SK-N-SH (cell line): ENCODE results near the gene NAPEPLD.

ENCODE experiments used
- CTCF ChIP-seq: fragments of 200-600 bp; sonication (generic); IDR thresholded peaks from 2 replicates; pipeline ENCODE4 v1.6.1; 2017; ENCODE audit warnings: antibody characterized with exemption, mild to moderate bottlenecking, moderate library complexity
- POLR2AphosphoS5 ChIP-seq: IDR thresholded peaks from 2 replicates; pipeline ENCODE4 v1.6.1; 2012; ENCODE audit warnings: low read depth, low read length
- RCOR1 ChIP-seq: fragments of 150-350 bp; IDR thresholded peaks from 2 replicates; pipeline ENCODE4 v1.6.1; 2017; ENCODE audit warnings: antibody characterized with exemption, low read length
- SIN3A ChIP-seq: IDR thresholded peaks from 2 replicates; pipeline ENCODE4 v1.6.1; 2012; ENCODE audit warnings: low read depth, mild to moderate bottlenecking, low read length, moderate library complexity, borderline replicate concordance
- SMC3 ChIP-seq: IDR thresholded peaks from 2 replicates; pipeline ENCODE4 v1.6.1; 2012; ENCODE audit warnings: low read depth, low read length, improper control_type of control experiment
- ZBTB33 ChIP-seq: IDR thresholded peaks from 2 replicates; pipeline ENCODE4 v1.4.0; 2012; ENCODE audit warnings: low read depth, borderline replicate concordance

GRCh38 chr7:103121641-103122040, 27.3 kb downstream of the NAPEPLD start:
- TF ChIP-seq RCOR1 (no peak), SIN3A (no peak), CTCF (no peak), SMC3 (no peak), ZBTB33 (no peak), POLR2AphosphoS5 (no peak)
